Measurements from ENCODE around the gene CTBP2. TPM values are rescaled to one million over a fixed set of nuclear protein-coding genes. Genes with fewer than 3 reads are reported as not detected.
A peak's percentile ranks its signal among the peaks of the same experiment; 100 is the strongest.

Gene CTBP2
- total RNA-seq, 1 donor from 2014 or later = 55.2 TPM

DNA sequence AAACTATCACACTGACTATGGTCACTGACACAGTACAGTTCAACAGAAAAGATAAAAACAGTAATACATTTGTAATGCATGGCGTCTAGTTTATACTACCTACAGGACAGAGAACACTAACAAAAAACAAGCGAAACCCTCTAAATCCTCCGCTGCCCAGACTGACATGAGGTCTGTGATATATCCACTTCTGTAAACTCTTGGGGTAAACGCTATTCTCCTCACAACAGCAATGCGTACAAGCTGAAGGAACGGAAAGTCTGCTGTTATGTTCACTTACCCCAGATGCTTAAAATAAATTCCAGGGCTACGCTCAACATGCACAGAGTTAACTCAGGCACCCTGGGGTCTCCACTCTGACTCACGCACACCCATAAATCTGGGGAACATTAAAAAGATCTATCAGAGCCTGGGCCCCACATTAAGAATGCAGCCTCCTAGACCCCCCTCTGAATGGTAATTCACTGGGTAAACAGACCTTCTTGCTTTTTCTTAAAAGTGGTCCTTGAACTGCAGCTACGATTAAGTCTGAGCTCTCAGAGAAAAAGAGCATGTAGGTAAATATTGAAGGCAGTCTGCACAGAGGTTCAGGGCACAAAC is 105.6 kb downstream of the CTBP2 start:
- Histone ChIP-seq H3F3A (ENCODE audit: low read depth) (peaks cover 36% of the 10 kb centered on the region), H3K4me1 (peaks cover 47% of the 10 kb centered on the region)
- H3K4me3 Mint-ChIP-seq = no peak overlapping the region

DNA sequence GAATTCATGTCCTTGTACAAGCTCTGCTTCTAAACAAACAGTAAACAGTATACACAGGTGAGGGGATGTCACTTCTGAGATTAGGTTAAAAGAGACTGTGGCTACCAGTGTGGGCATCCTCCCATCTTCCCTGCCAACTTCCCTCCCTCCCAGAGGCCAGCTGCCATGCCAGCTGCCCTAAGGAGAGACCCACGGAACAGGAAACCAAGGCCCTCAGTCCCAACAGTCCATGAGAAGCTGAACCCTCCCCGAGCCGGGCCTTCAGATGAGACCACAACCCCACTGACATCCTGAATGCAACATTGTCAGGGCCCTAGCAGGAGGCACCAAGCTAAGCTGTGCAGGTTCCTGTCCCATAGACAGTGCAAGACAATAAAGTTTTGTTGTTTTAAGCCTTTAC is 106.1 kb downstream of the CTBP2 start:
- no peak for DNase-seq (ENCODE audit: low spot score)
- Histone ChIP-seq H3K4me1 (peaks cover 42% of the 10 kb centered on the region), H3K4me2 (no peak overlapping the region), H3K4me3 (no peak overlapping the region), H3K27me3 (no peaks in the 10 kb centered on the region), H3K9ac (no peak overlapping the region), H4K20me1 (ENCODE audit: low read depth) (peaks cover 97% of the 10 kb centered on the region), H3K79me2 (ENCODE audit: low read depth) (peaks cover 89% of the 10 kb centered on the region), H3K9me3 (ENCODE audit: low read depth) (no peaks in the 10 kb centered on the region), H3K36me3 (no peaks in the 10 kb centered on the region), H2AFZ (replicated peaks) (no peak overlapping the region), H3K27ac (no peak overlapping the region), H3F3A (ENCODE audit: low read depth) (peaks cover 31% of the 10 kb centered on the region)
- Mint-ChIP-seq H3K4me3 (no peak overlapping the region), H3K36me3 (peaks cover 30% of the 10 kb centered on the region), H3K27ac (no peak overlapping the region), H3K9me3 (peaks cover 2% of the 10 kb centered on the region), H3K27me3 (ENCODE audit: insufficient read depth, low read depth) (peaks cover 4% of the 10 kb centered on the region), H3K4me1 (peaks cover 63% of the 10 kb centered on the region)
- TF ChIP-seq EZH2 (IDR thresholded peaks at IDR 0.05) (no peak), EZH2phosphoT487 (IDR thresholded peaks at IDR 0.05) (no peak)
- TF ChIP-seq, protein P1, sequence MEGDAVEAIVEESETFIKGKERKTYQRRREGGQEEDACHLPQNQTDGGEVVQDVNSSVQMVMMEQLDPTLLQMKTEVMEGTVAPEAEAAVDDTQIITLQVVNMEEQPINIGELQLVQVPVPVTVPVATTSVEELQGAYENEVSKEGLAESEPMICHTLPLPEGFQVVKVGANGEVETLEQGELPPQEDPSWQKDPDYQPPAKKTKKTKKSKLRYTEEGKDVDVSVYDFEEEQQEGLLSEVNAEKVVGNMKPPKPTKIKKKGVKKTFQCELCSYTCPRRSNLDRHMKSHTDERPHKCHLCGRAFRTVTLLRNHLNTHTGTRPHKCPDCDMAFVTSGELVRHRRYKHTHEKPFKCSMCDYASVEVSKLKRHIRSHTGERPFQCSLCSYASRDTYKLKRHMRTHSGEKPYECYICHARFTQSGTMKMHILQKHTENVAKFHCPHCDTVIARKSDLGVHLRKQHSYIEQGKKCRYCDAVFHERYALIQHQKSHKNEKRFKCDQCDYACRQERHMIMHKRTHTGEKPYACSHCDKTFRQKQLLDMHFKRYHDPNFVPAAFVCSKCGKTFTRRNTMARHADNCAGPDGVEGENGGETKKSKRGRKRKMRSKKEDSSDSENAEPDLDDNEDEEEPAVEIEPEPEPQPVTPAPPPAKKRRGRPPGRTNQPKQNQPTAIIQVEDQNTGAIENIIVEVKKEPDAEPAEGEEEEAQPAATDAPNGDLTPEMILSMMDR (IDR thresholded peaks at IDR 0.05) = no peak

More for the DNA sequence above, 105.6 kb downstream of the CTBP2 start:
- H4K20me1 ChIP-seq (ENCODE audit: low read depth) = peaks cover 97% of the 10 kb centered on the region
- no peak overlapping the region for H3K27ac ChIP-seq
- no peak overlapping the region for H3K9ac ChIP-seq
- peaks cover 3% of the 10 kb centered on the region for H3K9me3 Mint-ChIP-seq
- H2AFZ ChIP-seq (replicated peaks) = no peak overlapping the region
- H3K4me3 ChIP-seq = no peak overlapping the region
- peaks cover 6% of the 10 kb centered on the region for H3K27me3 Mint-ChIP-seq (ENCODE audit: insufficient read depth, low read depth)
- peaks cover 33% of the 10 kb centered on the region for H3K36me3 Mint-ChIP-seq
- H3K4me2 ChIP-seq = no peak overlapping the region
- peak overlapping the region; percentile 25 for H3K27ac Mint-ChIP-seq
- no peak for TF ChIP-seq EZH2 (IDR thresholded peaks at IDR 0.05)
- no peak for TF ChIP-seq EZH2phosphoT487 (IDR thresholded peaks at IDR 0.05)
- TF ChIP-seq, protein P1 (IDR thresholded peaks at IDR 0.05) = no peak
- no peak for DNase-seq (ENCODE audit: low spot score)
- peaks cover 89% of the 10 kb centered on the region for H3K79me2 ChIP-seq (ENCODE audit: low read depth)
- H3K9me3 ChIP-seq (ENCODE audit: low read depth) = no peaks in the 10 kb centered on the region
- H3K4me1 Mint-ChIP-seq = peaks cover 65% of the 10 kb centered on the region
- H3K36me3 ChIP-seq = no peaks in the 10 kb centered on the region
- H3K27me3 ChIP-seq = no peaks in the 10 kb centered on the region

DNA sequence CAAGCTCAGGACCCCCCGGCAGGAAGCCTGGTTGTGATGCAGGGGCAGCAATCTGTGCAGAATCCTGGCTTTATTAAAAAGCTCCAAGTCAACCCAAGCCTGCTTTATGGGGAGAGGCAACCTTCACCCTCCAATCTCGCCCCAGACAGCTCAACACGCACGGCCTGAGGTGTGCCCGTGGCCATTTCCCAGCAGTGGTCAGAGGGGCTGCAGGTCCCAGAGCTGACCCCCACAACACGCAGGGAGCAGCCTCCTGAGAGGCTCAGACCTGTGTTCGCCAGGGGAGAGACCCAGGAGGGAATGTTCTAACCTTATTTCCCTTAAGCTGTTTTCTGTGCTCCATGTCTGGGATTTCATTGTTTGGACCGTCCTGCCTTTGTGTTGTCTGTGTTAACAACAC is 108.2 kb downstream of the CTBP2 start:
- Mint-ChIP-seq H3K9me3 (peaks cover 2% of the 10 kb centered on the region), H3K4me3 (no peak overlapping the region), H3K27me3 (ENCODE audit: insufficient read depth, low read depth) (peaks cover 6% of the 10 kb centered on the region), H3K27ac (no peak overlapping the region), H3K4me1 (peaks cover 59% of the 10 kb centered on the region), H3K36me3 (peaks cover 28% of the 10 kb centered on the region)
- Histone ChIP-seq H3K4me2 (no peak overlapping the region), H3K36me3 (no peaks in the 10 kb centered on the region), H3K27ac (no peak overlapping the region), H3K9me3 (ENCODE audit: low read depth) (no peaks in the 10 kb centered on the region), H3K4me3 (no peak overlapping the region), H3K27me3 (no peaks in the 10 kb centered on the region), H3F3A (ENCODE audit: low read depth) (peaks cover 18% of the 10 kb centered on the region), H3K9ac (no peak overlapping the region), H3K4me1 (peaks cover 30% of the 10 kb centered on the region), H3K79me2 (ENCODE audit: low read depth) (peaks cover 96% of the 10 kb centered on the region), H2AFZ (replicated peaks) (no peak overlapping the region), H4K20me1 (ENCODE audit: low read depth) (peaks cover 98% of the 10 kb centered on the region)
- no peak for TF ChIP-seq EZH2 (IDR thresholded peaks at IDR 0.05)
- TF ChIP-seq, protein P1 (IDR thresholded peaks at IDR 0.05) = no peak
- no peak for TF ChIP-seq EZH2phosphoT487 (IDR thresholded peaks at IDR 0.05)
- no peak for DNase-seq (ENCODE audit: low spot score)

Measured in neural progenitor cell (in vitro differentiated cells).